AG08395 (cell line): Measurements from ENCODE around the gene NUMB.

ENCODE experiments used
- DNase-seq: peaks from one replicate; pipeline ENCODE4 v3.0.0; 2012; ENCODE audit warnings: mixed read lengths, low spot score

Gene NUMB

DNA sequence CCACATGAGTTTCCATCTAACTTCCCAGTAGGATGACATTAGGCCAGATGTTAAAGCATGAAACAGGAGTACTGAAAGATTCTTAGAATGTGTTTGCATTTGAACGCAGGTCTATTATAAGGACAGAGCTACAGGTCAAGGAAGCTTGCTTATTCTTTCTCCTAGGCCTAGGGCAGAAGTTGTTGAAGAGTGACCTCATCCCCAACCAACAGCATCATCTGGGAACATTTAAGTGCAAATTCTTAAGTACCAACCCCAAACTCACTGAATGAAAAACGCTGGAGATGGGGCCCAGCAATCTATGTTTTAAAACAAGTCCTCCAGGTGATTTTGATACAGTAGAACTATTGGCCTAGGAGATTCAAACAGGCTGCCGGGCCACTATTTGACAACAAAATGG lies 168.6 kb downstream of the NUMB start:
- DNase-seq: no peak

DNA sequence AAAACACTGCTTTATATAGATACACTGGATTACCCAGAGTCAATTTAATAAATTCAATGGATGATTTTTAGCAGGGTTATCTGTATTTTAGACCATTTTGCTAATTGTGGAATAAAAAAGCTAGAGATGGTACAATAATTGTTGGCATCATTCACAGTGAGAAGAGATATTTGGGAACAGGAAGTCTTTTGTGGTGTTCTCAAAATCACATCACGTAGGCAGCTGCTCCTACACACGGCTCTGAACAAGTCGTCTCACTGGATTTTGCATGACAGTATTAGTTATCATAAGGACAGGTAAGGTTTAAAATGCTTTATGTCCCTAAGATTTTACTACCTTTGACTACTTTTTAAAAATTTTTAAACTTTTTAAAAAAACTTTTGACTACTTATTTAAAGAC lies 169.0 kb downstream of the NUMB start:
- DNase-seq: no peak

DNA sequence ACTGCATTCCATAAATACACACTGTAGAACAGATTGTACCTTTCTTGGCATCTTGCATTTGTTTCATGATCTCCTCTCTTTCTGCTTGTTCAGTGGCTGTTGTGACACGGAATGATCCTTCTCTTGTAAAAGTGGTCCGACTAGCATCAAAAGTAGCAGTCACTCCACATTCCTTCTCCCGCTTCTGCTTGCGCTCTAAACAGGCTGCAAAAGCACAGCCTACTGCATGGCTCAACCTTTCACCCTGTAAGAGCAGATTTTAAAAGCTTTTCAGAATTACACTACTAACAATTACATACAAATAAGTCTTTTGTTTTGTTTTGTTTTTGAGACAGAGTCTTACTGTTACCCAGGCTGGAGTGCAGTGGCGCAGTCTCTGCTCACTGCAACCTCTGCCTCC lies 171.3 kb downstream of the NUMB start:
- DNase-seq: no peak

DNA sequence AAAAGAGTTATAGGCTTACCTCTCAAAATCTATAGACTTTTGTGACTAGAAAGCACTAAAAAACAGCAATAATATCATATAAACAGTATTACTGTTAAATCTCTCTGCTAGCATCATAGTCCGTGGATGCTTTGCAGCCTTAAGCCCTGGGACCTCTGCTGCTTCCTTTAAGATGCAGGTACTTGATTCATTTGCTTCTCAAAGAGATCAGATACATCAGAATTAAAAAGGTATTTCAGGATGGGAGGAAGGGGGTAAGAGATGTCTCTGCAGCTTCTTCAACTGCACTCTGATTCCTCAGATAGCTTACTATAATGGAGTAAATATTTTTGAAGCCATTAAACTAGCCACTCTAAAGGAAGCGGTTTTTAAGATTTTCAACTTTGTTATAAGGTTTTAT lies 171.7 kb downstream of the NUMB start:
- DNase-seq: no peak

DNA sequence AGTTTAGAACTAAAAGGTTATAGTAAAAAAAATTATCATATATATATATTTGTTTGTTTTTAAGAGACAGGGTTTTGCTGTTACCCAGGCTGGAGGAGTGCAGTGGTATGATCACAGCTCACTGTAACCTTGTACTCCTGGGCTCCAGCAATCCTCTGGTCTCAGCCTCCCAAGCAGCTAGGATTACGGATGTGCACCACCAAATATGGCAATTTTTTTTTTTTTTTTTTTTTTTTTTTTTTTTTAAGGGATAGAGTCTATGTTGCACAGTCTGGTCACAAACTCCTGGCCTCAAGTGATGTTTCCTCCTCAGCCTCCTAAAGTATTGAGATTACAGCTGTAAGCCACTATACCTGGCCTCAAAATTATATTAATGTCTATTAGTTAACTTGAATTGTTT lies 172.4 kb downstream of the NUMB start:
- DNase-seq: no peak

DNA sequence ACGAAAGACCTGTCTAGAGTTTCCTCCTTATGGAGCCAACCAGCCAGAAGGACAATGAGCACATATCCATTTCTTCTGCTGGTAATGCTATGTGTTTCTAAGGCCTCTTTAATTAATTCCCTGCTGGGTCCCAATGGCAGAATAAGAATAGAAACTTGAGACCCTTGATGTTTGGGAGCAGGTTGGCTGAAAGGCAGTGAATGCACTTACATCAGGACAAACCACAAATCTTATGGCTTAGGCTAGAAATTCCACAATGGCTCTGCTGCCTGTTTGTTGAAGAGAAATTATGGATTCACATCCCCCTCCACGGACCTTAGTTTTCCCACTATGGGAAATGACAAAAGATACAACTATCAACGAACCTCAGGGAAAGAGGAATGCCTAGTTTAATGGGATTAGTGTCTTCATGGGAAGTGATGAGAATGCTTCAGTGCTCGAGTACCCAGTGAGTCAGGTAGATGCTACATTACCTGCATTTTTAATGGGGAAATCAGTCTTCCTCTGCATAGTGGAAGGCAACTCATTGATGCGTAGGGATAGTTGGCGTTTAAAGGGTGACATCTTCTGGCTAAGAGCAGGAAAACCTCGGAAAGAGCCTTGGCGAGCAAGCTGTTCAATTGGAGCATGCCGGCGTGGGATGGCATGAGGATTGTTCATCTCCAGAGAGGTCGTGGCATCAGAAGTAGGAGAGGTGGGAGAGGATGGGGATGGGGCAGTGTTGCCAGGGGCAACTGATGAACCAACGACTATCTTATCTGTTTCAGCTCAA lies 174.6 kb downstream of the NUMB start:
- peak; percentile 42 for DNase-seq

DNA sequence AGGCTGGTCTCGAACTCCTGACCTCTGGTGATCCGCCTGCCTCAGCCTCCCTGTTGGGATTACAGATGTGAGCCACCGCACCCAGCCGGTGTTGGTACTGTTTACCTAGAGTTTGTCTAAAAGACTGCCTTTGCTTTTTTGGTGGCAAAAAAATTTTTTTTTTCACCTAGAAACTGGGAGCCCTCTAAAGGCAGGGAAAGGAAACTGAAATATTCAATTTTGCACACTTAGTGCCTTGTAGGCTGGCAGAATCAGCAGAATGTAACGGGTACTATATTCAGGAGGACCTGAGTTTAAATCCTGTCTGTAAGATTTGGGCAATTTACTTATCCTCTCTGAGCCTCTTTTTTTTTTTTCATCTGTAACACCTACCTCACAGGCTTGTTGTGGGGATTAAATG lies 177.4 kb downstream of the NUMB start:
- no peak for DNase-seq

DNA sequence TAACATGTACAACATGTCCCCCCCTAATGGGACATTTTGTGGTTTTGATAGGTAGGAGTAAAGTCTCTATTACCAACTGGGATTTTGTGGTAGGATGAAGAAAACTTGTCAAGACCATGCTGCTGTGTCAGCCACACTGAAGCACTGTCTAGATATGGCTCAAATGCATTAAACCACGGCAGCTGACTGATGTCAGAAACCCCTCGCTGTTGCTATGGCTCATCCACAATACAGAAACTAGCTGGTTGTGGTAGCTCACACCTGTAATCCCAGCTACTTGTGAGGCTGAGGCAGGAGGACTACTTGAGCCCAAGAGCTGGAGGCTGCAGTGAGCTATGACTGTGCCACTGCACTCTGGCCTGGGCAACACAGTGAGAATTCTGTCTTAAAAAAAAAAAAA lies 181.0 kb downstream of the NUMB start:
- no peak for DNase-seq

DNA sequence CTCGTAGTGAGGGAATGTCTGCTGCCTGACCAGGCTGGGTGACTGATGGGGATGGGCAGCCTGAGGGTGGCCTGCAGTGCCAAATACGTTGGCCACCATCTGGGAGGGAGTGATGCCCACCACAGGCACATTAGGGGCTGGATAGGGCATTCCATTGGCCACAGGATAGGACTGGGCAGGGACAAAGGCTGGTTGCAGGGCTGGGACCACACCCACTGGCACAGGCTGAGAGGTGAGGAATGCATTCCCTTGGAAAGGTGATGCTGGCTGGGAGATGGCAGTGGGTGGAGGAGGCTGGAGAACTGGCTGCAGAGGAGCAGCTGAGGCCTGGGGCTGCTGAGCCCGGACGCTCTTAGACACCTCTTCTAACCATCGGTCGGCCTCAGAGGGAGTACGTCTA lies 181.5 kb downstream of the NUMB start:
- no peak for DNase-seq

DNA sequence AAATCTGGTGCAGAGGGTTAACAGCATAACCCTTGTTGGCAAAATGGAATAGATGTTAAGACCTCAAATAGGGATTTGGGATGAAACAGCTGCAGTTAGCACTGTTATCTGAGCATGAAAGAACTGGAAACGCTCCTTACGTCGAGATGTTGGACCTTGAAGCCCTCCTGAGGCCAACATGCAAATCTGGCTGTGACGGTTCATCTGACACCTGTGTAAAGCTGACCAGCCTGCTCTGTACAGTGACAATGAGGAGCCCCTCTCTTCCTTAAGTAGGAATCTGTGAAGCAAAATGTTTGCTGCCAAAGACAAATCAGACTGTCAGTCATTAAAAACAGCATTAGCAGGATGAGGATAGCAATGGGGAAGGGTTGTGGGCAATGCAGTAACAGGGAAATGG lies 184.5 kb downstream of the NUMB start:
- no peak for DNase-seq

DNA sequence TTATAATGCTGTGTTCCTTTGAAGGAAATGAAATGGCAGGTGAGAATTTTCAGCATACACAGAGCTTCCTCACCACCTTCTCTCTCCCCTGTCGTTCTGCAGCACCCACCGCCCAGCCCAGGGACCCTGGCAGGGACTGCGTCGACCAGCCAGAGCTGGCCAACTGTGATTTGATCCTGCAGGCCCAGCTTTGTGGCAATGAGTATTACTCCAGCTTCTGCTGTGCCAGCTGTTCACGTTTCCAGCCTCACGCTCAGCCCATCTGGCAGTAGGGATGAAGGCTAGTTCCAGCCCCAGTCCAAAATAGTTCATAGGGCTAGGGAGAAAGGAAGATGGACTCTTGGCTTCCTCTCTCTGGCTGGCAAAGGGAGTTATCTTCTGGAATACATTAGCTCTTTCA lies 186.0 kb downstream of the NUMB start:
- no peak for DNase-seq

DNA sequence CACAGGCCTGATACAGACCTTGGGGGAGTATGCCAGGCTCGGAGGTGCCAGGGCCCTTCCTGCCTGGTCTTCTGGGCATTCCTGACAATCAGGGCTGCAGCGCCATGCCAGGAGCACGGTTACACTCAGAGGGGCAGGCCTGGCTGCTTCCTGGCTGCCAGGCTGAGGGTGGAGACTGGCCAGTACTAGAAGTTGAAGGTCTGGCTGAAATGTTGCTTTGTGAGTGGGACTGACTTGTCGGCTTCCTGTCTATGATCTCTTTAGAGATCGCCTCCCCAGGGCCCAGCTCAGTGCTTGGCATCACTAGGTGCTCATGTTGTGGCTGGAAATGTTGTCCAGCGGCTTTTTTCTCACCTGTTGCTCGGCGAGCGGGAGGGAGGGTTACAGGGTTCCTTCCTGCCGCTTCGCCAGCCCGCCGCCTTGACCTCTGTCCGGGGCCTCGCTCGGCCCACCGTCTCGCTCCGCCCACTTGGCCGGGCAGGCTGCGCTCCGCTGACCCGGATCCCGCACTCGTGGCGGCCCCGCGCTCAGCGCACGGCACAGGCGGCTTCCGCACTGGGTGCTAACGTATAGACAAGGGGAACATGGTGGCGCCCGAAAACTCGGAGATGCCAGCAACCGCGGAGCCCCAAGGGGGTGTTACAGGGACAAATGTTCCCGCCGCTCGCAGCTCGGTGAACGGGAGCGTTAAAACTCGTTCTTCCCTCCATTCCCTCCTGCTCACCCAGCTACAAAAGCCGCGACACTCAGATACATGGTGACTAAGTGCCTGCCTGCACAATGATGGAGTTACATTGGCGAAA lies 188.4 kb downstream of the NUMB start:
- peak; percentile 58 for DNase-seq

DNA sequence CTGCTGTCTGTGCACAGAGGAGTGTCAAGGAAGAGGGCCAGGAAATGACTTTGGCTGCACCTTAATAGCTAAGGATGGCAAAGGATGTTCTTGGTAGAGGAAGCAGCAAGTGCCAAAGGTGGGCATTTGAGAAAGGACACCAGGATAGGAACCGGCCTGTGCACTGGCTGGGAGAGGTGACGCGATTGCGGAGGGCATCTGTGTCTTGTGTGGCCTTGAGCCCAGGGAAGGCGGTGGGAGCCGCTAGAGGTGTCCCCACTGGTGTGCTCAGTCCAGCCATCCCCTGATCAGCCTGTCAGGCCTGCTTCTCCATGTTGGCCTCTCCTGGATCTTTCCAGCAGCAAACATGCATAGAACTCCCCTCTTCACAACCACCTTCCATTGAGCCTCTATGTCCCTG lies 190.9 kb downstream of the NUMB start:
- no peak for DNase-seq

DNA sequence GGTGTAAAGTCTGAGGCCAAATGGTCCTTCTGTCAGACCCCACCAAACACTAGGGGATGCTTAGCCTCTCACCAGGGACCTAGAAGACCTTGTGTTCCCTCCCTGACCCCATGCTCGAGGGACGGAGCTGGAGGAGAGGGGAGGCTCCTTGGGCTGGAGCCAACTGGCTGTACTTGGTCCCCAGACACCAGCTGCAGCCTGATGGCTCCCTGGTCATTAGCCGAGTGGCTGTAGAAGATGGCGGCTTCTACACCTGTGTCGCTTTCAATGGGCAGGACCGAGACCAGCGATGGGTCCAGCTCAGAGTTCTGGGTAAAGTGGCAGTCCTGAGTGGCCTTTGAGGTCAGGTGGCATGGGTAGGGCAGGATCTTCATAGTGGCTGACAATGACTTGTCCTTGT lies 192.0 kb downstream of the NUMB start:
- no peak for DNase-seq

DNA sequence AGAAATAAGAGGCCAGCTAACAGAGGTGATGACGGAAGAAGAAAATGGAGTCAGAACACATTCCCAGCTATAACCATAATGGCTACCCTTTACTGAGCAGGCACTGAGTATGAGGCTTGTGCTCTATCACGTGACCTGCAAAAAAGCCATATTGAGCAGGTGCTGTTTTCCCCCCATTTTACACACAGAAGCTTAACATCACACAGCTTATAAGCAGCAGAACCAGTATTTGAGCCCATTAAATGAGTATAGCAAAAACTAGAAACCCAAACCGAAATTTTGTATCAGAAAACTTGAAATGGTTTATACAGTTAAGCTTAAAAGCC lies 192.7 kb downstream of the NUMB start:
- DNase-seq: no peak

DNA sequence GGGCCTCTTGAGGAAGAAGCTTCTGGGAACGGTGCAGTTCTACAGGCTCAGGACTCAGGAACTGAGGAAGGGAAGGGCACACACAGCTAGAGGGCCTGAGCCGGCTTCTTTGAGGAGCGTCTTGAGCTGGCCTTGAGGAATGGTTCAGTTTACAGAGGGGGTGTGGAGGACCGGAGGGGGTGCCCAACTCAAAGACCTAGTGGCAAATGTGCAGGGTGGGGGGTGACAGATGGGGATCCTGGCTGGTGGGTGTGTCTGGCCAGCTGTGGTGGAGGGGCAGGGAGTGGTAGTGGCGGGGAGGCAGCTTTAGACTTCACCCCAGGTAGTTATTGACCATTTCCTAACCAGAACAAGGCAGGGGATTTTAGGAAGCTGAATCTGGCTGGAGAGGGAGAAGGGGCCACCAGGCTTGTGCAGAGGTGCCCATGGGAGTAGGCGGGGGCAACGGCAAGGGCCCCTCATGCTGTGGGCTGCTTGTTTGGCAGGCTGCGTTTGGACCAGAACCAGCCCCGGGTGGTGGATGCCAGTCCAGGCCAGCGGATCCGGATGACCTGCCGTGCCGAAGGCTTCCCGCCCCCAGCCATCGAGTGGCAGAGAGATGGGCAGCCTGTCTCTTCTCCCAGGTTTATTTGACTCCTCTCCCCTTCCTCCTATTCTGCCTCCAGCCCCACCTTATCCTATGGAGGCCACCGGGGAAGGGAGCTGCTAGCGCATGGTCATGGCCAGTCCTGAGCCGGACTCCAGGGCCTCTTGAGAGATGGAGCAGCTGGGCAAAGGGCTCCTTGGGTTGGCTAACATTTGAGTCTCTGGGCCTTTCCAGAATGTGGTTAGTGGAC lies 193.2 kb downstream of the NUMB start:
- DNase-seq: no peak

DNA sequence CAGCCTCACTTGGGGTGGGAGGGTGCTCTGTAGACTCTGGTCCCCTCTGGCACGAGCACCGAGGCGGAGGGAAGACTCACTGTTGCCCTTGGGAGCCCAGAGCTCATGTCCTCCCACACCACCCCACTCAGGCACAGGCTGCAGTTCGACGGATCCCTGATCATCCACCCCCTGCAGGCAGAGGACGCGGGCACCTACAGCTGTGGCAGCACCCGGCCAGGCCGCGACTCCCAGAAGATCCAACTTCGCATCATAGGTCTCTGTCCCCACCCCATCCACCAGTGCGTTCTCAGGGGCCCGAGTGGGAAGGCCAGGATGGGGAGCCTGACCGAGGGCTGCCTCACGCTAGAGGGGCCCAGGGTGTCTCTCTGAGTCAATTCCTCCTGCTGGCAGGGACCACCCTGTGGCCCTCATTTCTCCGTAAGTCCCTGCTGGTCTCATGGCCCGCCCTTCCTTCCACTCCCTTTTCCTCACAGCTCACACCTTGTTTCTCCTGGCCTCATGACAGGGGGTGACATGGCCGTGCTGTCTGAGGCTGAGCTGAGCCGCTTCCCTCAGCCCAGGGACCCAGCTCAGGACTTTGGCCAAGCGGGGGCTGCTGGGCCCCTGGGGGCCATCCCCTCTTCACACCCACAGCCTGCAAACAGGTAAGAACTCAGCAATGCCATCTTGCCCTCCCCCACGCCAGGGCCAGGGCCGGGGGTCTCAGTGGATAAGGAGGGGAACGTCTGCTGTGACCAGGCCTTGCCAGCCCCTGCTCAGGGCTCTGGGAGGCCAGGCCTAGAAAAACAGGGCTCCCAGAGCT lies 194.1 kb downstream of the NUMB start:
- DNase-seq: no peak

DNA sequence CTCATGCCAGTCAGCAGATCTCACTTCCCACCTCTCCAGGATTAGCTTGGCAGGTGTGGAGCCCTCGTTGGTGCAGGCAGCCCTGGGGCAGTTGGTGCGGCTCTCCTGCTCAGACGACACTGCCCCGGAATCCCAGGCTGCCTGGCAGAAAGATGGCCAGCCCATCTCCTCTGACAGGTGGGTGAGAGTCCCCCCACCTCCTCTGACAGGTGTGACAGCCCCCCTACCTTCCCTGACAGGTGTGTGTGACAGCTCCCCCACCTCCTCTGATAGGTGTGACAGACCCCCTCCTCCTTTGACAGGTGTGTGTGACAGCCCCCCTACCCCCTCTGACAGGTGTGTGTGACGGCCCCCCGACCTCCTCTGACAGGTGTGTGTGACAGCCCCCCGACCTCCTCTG lies 194.7 kb downstream of the NUMB start:
- DNase-seq: no peak

DNA sequence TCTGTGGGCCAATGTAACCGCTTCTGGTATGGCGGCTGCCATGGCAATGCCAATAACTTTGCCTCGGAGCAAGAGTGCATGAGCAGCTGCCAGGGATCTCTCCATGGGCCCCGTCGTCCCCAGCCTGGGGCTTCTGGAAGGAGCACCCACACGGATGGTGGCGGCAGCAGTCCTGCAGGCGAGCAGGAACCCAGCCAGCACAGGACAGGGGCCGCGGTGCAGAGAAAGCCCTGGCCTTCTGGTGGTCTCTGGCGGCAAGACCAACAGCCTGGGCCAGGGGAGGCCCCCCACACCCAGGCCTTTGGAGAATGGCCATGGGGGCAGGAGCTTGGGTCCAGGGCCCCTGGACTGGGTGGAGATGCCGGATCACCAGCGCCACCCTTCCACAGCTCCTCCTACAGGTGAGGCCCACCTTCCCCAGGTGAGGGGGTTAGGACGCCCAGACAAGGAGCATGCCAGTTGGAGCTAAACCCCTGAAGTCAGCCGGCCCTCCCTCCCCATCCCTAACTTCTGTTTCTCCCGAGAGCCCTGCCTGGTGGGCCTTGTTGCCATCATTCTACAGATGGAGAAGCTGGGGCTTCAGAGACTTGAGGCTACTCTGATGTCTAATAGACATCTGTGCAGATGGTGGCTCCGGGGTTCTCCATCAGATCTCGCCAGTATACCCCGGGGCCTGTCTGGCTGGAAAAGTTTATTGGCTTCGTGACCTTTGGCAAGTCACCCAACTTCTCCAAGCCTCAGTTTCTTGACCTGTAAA lies 195.7 kb downstream of the NUMB start:
- no peak for DNase-seq

DNA sequence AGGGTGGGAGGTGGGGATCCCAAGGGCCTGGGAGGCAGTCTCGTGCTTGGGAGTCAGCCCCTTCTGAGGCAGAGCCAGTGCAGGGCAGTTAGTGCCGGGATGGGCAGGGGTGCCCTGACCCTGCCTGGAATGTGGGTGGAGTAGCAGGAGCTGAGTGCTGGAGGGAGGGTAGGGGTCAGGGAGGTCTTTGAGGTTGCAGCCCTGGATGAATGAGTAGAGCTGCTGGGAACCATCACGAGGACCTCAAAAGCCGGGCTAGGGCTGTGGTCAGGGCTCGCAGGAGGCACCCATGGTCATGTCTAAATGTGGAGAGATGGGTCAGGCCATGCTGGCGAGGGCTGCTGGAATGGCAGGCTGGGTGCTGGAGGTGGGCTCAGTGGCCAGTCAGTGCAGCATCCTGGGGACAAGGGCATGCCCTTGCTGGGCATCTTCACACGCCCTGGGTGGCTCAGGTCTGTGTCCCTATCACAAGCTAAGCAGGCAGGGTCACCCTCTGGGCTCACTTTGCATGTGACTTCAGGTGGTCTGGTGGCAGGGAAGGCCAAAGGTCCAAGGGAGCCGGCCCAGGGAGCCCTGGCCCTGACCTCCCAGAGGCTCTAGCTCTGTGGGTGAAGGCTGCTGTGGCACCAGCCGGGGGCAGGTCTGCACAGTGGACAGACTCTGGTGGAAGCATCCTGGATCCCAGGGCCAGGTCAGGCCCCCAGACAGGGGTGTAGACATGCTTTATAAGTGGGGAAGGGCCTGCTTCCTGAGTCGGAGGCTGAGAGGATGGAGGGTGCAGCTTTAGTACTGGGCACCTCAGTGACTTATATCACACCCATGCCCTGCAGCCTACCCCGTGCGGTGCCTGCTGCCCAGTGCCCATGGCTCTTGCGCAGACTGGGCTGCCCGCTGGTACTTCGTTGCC lies 196.6 kb downstream of the NUMB start:
- DNase-seq: no peak
